H1 (cell line): ENCODE data around the gene AGAP1. TPM values are rescaled to one million over a fixed set of nuclear protein-coding genes. Genes with fewer than 3 reads are reported as not detected.

ENCODE experiments used
- CTCF ChIA-PET: fragments of 300-600 bp; sonication (Branson Sonifier 250); formaldehyde crosslinking; loops from one replicate; lab custom pipeline; 2021; ENCODE audit not compliant: partially characterized antibody; lab: Charles Lee
- POLR2A ChIA-PET: fragments of 300-600 bp; sonication (Branson Sonifier 250); formaldehyde crosslinking; loops from one replicate; lab custom pipeline; 2021; ENCODE audit warnings: inconsistent platforms; ENCODE audit not compliant: partially characterized antibody; lab: Charles Lee
- DNase-seq, 2 experiments: peaks; one replicate each; pipeline versions ENCODE4 v3.0.0 to v3.0.0-alpha.2; 2010 to 2022; ENCODE audit warnings: low spot score in 2 of 2, low read depth in 1 of 2, mixed read lengths in 1 of 2
- FAIRE-seq: peaks from 2 replicates; lab custom pipeline; 2011; peaks lifted over from hg19 to GRCh38; lab: Jason Lieb, UNC
- H2AFZ ChIP-seq: 2 replicates; pipeline ENCODE4 v1.8.1; 2012; ENCODE audit warnings: low read length, inconsistent platforms
- H2AK5ac ChIP-seq: 2 replicates; pipeline ENCODE4 v1.6.1; 2013; ENCODE audit warnings: low read depth, low read length
- H2BK120ac ChIP-seq: replicated peaks from 2 replicates; pipeline ENCODE3; 2013; ENCODE audit warnings: low read depth, low read length, inconsistent platforms
- H2BK12ac ChIP-seq: 2 replicates; pipeline ENCODE4 v1.6.1; 2013; ENCODE audit warnings: low read depth, low read length
- H2BK15ac ChIP-seq: 2 replicates; pipeline ENCODE4 v1.6.1; 2013; ENCODE audit warnings: low read length
- H2BK20ac ChIP-seq: 2 replicates; pipeline ENCODE4 v1.6.1; 2013; ENCODE audit warnings: low read length
- H2BK5ac ChIP-seq: 2 replicates; pipeline ENCODE4 v1.6.1; 2013; ENCODE audit warnings: low read depth, low read length
- H3K14ac ChIP-seq: 2 replicates; pipeline ENCODE4 v1.6.1; 2013; ENCODE audit warnings: inconsistent platforms; ENCODE audit not compliant: insufficient read length
- H3K18ac ChIP-seq: 2 replicates; pipeline ENCODE4 v1.6.1; 2013; ENCODE audit warnings: low read length; ENCODE audit errors: extremely low read depth
- H3K23ac ChIP-seq: 2 replicates; pipeline ENCODE4 v1.6.1; 2013; ENCODE audit warnings: inconsistent platforms; ENCODE audit not compliant: insufficient read length
- H3K23me2 ChIP-seq: 2 replicates; pipeline ENCODE4 v1.6.1; 2013; ENCODE audit warnings: low read depth, low read length
- H3K27ac ChIP-seq: 2 replicates; pipeline ENCODE4 v1.6.1; 2011; ENCODE audit warnings: low read depth, low read length, inconsistent platforms
- H3K27me3 ChIP-seq, 4 experiments: replicated peaks in 1 of 4; 1 replicate in 1 of 4; 2 replicates in 3 of 4; pipeline versions ENCODE4 v1.6.1 to v1.8.1; 2011 to 2013; ENCODE audit warnings: low read length in 3 of 4, mild to moderate bottlenecking in 3 of 4, inconsistent platforms in 2 of 4, mixed read lengths in 2 of 4, moderate library complexity in 1 of 4; ENCODE audit not compliant: control insufficient read depth in 3 of 4, insufficient read depth in 3 of 4; ENCODE audit errors: extremely low read depth in 1 of 4
- H3K36me3 ChIP-seq, 4 experiments: 2 replicates each; pipeline versions ENCODE4 v1.6.1 to v1.8.1; 2011 to 2013; ENCODE audit warnings: mild to moderate bottlenecking in 4 of 4, low read length in 3 of 4, moderate library complexity in 2 of 4, control low read depth in 1 of 4, inconsistent platforms in 1 of 4; ENCODE audit not compliant: insufficient read depth in 4 of 4, control insufficient read depth in 2 of 4
- H3K4ac ChIP-seq: replicated peaks from 2 replicates; pipeline ENCODE3; 2013; ENCODE audit warnings: low read length, low read depth, mixed read lengths, inconsistent platforms; ENCODE audit not compliant: insufficient read length
- H3K4me1 ChIP-seq, 4 experiments: replicated peaks in 1 of 4; 1 replicate in 1 of 4; 2 replicates in 3 of 4; pipeline versions ENCODE4 v1.6.1 to v1.8.1; 2011 to 2013; ENCODE audit warnings: low read length in 3 of 4, inconsistent platforms in 2 of 4, mixed read lengths in 1 of 4; ENCODE audit not compliant: insufficient read depth in 4 of 4, control insufficient read depth in 3 of 4
- H3K4me2 ChIP-seq, 2 experiments: 2 replicates each; pipeline versions ENCODE4 v1.6.1 to v1.8.1; 2011 to 2013; ENCODE audit warnings: low read depth in 2 of 2, low read length in 2 of 2, control low read depth in 1 of 2, inconsistent platforms in 1 of 2, mild to moderate bottlenecking in 1 of 2; ENCODE audit not compliant: insufficient read depth in 1 of 2
- H3K4me3 ChIP-seq, 4 experiments: fragments of 200-600, 300-600 bp in 1 of 4; sonication (generic), shearing (Covaris generic), sonication (Bioruptor Twin) in 1 of 4; 2 replicates each; pipeline versions ENCODE4 v1.5.1 to v1.8.1; 2011 to 2016; ENCODE audit warnings: low read length in 4 of 4, low read depth in 3 of 4, control low read depth in 2 of 4, inconsistent platforms in 2 of 4, mild to moderate bottlenecking in 2 of 4, mixed read lengths in 1 of 4, moderate library complexity in 1 of 4; ENCODE audit not compliant: insufficient read depth in 2 of 4; ENCODE audit errors: extremely low read depth in 1 of 4
- H3K56ac ChIP-seq: replicated peaks from 2 replicates; pipeline ENCODE3; 2013; ENCODE audit warnings: low read depth, mild to moderate bottlenecking, mixed read lengths, low read length, inconsistent platforms; ENCODE audit not compliant: insufficient read length
- H3K79me1 ChIP-seq: 2 replicates; pipeline ENCODE4 v1.6.1; 2013; ENCODE audit warnings: low read depth, low read length, control low read depth
- H3K79me2 ChIP-seq, 2 experiments: 2 replicates each; pipeline versions ENCODE4 v1.6.1 to v1.8.1; 2012 to 2013; ENCODE audit warnings: low read length in 2 of 2, mild to moderate bottlenecking in 2 of 2, inconsistent platforms in 1 of 2; ENCODE audit not compliant: insufficient read depth in 2 of 2, control insufficient read depth in 1 of 2
- H3K9ac ChIP-seq, 4 experiments: replicated peaks in 1 of 4; 1 replicate in 1 of 4; 2 replicates in 3 of 4; pipeline versions ENCODE4 v1.6.1 to v1.8.1; 2011 to 2013; ENCODE audit warnings: low read depth in 3 of 4, low read length in 3 of 4, control low read depth in 2 of 4, mild to moderate bottlenecking in 2 of 4, moderate library complexity in 2 of 4, inconsistent platforms in 1 of 4; ENCODE audit errors: extremely low read depth in 1 of 4
- H3K9me3 ChIP-seq, 2 experiments: 2 replicates each; pipeline versions ENCODE4 v1.6.1 to v1.8.1; 2012 to 2013; ENCODE audit warnings: mild to moderate bottlenecking in 2 of 2, moderate library complexity in 2 of 2, control low read depth in 1 of 2, inconsistent platforms in 1 of 2, low read depth in 1 of 2, low read length in 1 of 2, mixed read lengths in 1 of 2; ENCODE audit not compliant: insufficient read depth in 2 of 2
- H4K20me1 ChIP-seq, 2 experiments: replicated peaks in 1 of 2; 2 replicates each; pipeline versions ENCODE3 to v1.8.1; 2011 to 2013; ENCODE audit warnings: inconsistent platforms in 2 of 2, low read length in 2 of 2, mild to moderate bottlenecking in 1 of 2; ENCODE audit not compliant: insufficient read depth in 2 of 2, control insufficient read depth in 1 of 2
- H4K5ac ChIP-seq: 2 replicates; pipeline ENCODE4 v1.6.1; 2013; ENCODE audit warnings: low read length, low read depth, mixed read lengths, inconsistent platforms; ENCODE audit not compliant: insufficient read length
- H4K8ac ChIP-seq: 2 replicates; pipeline ENCODE4 v1.8.0; 2013; ENCODE audit warnings: mild to moderate bottlenecking, moderate library complexity, low read length, inconsistent platforms; ENCODE audit not compliant: insufficient read depth; ENCODE audit errors: extremely low read depth
- H4K91ac ChIP-seq: replicated peaks from 2 replicates; pipeline ENCODE3; 2013; ENCODE audit warnings: low read length, mixed read lengths, inconsistent platforms; ENCODE audit not compliant: insufficient read length
- BCL11A ChIP-seq, 2 experiments: IDR thresholded peaks; one replicate each; pipeline ENCODE4 v1.6.1; 2011; ENCODE audit warnings: low read depth in 2 of 2, low read length in 2 of 2, mild to moderate bottlenecking in 2 of 2
- EGR1 ChIP-seq: IDR thresholded peaks from 2 replicates; pipeline ENCODE4 v1.6.1; 2011; ENCODE audit warnings: low read depth, low read length, borderline replicate concordance
- GTF2F1 ChIP-seq: IDR thresholded peaks from 2 replicates; pipeline ENCODE4 v1.6.1; 2012; ENCODE audit warnings: low read depth, low read length, improper control_type of control experiment, borderline replicate concordance
- HDAC2 ChIP-seq, 2 experiments: fragments of 300-600 bp in 1 of 2; sonication (generic) in 1 of 2; IDR thresholded peaks; 2 replicates each; pipeline ENCODE4 v1.6.1; 2011 to 2012; ENCODE audit warnings: low read depth in 2 of 2, low read length in 2 of 2, mild to moderate bottlenecking in 2 of 2, moderate library complexity in 2 of 2, borderline replicate concordance in 1 of 2, inconsistent platforms in 1 of 2
- MAFK ChIP-seq: IDR thresholded peaks from 2 replicates; pipeline ENCODE4 v1.6.1; 2012; ENCODE audit warnings: low read depth, mild to moderate bottlenecking, improper control_type of control experiment, low read length
- PHF8 ChIP-seq: fragments of 200-600 bp; sonication (generic); conservative IDR thresholded peaks from 2 replicates; pipeline ENCODE4 v1.7.1; 2012; ENCODE audit warnings: low read depth, mild to moderate bottlenecking, inconsistent platforms, low read length, moderate library complexity
- POU5F1 ChIP-seq: IDR thresholded peaks from 2 replicates; pipeline ENCODE4 v1.6.1; 2011; ENCODE audit warnings: low read depth, mild to moderate bottlenecking, low read length, moderate library complexity
- RBBP5 ChIP-seq: IDR thresholded peaks from 2 replicates; pipeline ENCODE4 v1.7.1; 2012; ENCODE audit warnings: low read depth, mild to moderate bottlenecking, inconsistent platforms, low read length, moderate library complexity, borderline replicate concordance
- RFX5 ChIP-seq: IDR thresholded peaks from 2 replicates; pipeline ENCODE4 v1.6.1; 2011; ENCODE audit warnings: low read depth, low read length, improper control_type of control experiment, borderline replicate concordance
- WGBS, 2 experiments: shearing (Covaris generic) in 1 of 2; methylation state at CpG; one replicate each; pipeline versions ENCODE4 v1.1.6 to v1.1.7; 2013 to 2015; ENCODE audit warnings: low lambda C conversion rate in 2 of 2, mixed read lengths in 2 of 2, inconsistent platforms in 1 of 2, low coverage in 1 of 2, missing lambda C conversion rate in 1 of 2; ENCODE audit not compliant: insufficient replicate concordance in 2 of 2, insufficient coverage in 1 of 2, insufficient read length in 1 of 2; ENCODE audit errors: extremely low coverage in 1 of 2, missing lambda C conversion rate in 1 of 2; 5-methylcytosine and 5-hydroxymethylcytosine counted together
- polyA plus RNA-seq, 7 experiments: library from polyadenylated mRNA; depleted of rRNA in 3 of 7; stranded (reverse) in 5 of 7; unstranded in 2 of 7; fragments of >200 nt in 5 of 7; fragments of 200-250 nt in 2 of 7; gene quantifications; 1 replicate in 5 of 7; 2 replicates in 1 of 7; 4 replicates in 1 of 7; pipeline versions ENCODE4 v1.2.1 to v1.2.3, GENCODE V29; 2011 to 2013; ENCODE audit warnings: missing spikeins in 2 of 7, mixed read lengths in 2 of 7
- total RNA-seq: library from RNA; stranded (reverse); fragmentation: NEBNext Ultra II Directional; extraction: Animal tissue kit (Norgen Biotek cat#: 25700); gene quantifications from 2 replicates; pipeline ENCODE4 v1.2.1, GENCODE V29; 2021
- TF ChIP-seq, protein P1 (sequence below): IDR thresholded peaks from 2 replicates; pipeline ENCODE4 v1.6.1; 2011; ENCODE audit warnings: low read depth, mild to moderate bottlenecking, low read length; ENCODE audit not compliant: insufficient read depth

AGAP1 gene
- total and polyA plus RNA-seq, 2 of the 8 experiments (the other 6 are each of a cell fraction or from before 2014, with no cell fraction given): 18.1 to 39.4 TPM

DNA sequence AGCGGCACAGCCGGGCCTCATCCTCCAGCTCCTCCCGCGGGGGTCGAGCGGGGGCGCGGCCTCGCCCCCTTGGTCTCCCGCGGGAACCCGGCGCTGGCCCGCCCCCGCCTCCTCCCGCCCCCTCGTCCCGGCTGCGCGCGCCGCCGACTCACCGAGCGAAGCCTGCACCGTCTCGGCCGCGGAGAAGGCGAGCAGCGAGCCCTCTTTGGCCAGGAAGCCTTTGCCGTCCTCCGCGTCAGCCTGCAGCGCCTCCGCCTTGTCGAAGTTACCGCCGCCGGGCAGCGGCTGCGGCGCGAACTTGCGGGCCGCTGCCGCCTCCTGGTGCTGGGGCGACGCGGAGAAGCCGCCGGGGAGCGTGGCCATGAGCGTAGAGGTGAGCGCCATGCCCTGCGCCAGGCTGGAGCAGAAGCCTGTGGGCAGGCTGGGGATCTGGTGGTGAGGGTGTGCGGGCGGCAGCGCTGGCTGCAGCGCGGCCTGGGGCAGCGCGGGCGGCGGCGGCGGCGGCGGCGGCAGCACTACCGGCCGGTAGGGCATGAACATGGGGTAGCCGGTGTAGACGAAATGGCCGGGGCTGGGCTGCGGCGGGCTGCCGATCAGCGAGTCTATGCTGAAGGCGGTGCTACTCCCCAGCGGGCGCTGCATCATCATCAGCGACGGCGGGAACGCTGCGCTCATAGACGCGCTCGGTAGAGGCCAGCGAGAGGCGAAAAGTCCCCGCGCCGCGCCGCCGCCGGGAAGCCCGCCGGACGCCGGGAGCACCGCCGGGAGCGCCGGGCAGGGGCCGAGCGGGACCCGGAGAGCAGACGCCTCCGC lies 673.7 kb downstream of the AGAP1 start:
- H3K36me3 ChIP-seq: peaks cover 0 to 4% (median 0%) of the 10 kb centered on the region in 4 experiments; a peak in 2 of 8 replicates
- no peaks in the 10 kb centered on the region for H3K9me3 ChIP-seq
- FAIRE-seq: no peak
- peaks cover 91 to 100% (median 97%) of the 10 kb centered on the region in 4 experiments for H3K27me3 ChIP-seq
- no peaks in the 10 kb centered on the region for H3K79me2 ChIP-seq
- H2BK120ac ChIP-seq: no peak overlapping the region
- H4K5ac ChIP-seq: no peak overlapping the region
- no peak overlapping the region for H3K23ac ChIP-seq
- peak overlapping the region; percentile 24; the same call in 1 of the 2 replicates for H2BK5ac ChIP-seq
- H2BK20ac ChIP-seq: no peak overlapping the region
- H3K14ac ChIP-seq: no peak overlapping the region
- no peak overlapping the region for H2AK5ac ChIP-seq
- no peak overlapping the region for H2BK15ac ChIP-seq
- ChIA-PET CTCF (interaction anchor here (1.0 to 2.9 kb wide), 4 partner anchors 8 to 10 kb away, joined by 3 to 16 read pairs (median 15); no protein-coding TSS in a partner anchor), POLR2A (interaction anchor here (1.0 to 4.9 kb wide), 3 partner anchors 7 to 10 kb away, joined by 3 to 54 read pairs (median 7); no protein-coding TSS in a partner anchor)
- DNase-seq: peak in 1 of 2 experiments; percentile 73
- peaks cover 22 to 26% of the 10 kb centered on the region in 2 experiments for H4K20me1 ChIP-seq
- H3K4me2 ChIP-seq: peak overlapping the region; percentile 59 to 83
- peak overlapping the region; percentile 78; the same call in 1 of the 2 replicates for H3K18ac ChIP-seq
- no peak overlapping the region for H3K27ac ChIP-seq
- no peak overlapping the region for H3K4ac ChIP-seq
- H2BK12ac ChIP-seq: peak overlapping the region; percentile 75; the same call in 1 of the 2 replicates
- H4K8ac ChIP-seq: peak overlapping the region; percentile 66
- no peak overlapping the region for H2AFZ ChIP-seq
- H3K23me2 ChIP-seq: peaks cover 27% of the 10 kb centered on the region; the same call in 1 of the 2 replicates
- no peaks in the 10 kb centered on the region for H3K79me1 ChIP-seq
- no peak overlapping the region for H3K56ac ChIP-seq
- WGBS, 2 experiments: 3% methylated on average over 61 of the region's 112 CpGs; no CpG with 5 or more reads in 1 of the 2 experiments
- peak overlapping the region; percentile 11 to 59 (median 34) for H3K4me3 ChIP-seq
- peak overlapping the region; percentile 57 for H4K91ac ChIP-seq
- H3K9ac ChIP-seq: no peak overlapping the region
- H3K4me1 ChIP-seq: peaks cover 10 to 51% (median 35%) of the 10 kb centered on the region in 4 experiments
- no peak for TF ChIP-seq MAFK
- TF ChIP-seq BCL11A (IDR thresholded peaks at IDR 0.05; ENCODE audit: low read depth in 2 of 2, low read length in 2 of 2): no peak
- TF ChIP-seq, protein P1, sequence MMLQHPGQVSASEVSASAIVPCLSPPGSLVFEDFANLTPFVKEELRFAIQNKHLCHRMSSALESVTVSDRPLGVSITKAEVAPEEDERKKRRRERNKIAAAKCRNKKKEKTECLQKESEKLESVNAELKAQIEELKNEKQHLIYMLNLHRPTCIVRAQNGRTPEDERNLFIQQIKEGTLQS: no peak
- TF ChIP-seq RBBP5: peak; percentile 51; the same call in 1 of the 2 replicates
- no peak for TF ChIP-seq PHF8
- no peak for TF ChIP-seq POU5F1
- TF ChIP-seq HDAC2 (IDR thresholded peaks at IDR 0.05; ENCODE audit: borderline replicate concordance in 1 of 2, low read depth in 2 of 2, low read length in 2 of 2): no peak
- no peak for TF ChIP-seq GTF2F1
- no peak for TF ChIP-seq RFX5
- TF ChIP-seq EGR1: peak; percentile 59; the same call in 1 of the 2 replicates
